Common myeloid progenitor, CD34-positive (primary cell): ENCODE results near the gene CRTC3.

Experiments used
- CTCF ChIA-PET: fragments of 350-600 bp; sonication (Branson Sonifier 250); formaldehyde crosslinking; loops from one replicate; lab custom pipeline; 2021; ENCODE audit warnings: antibody characterized with exemption; lab: Charles Lee
- POLR2A ChIA-PET: fragments of 350-600 bp; sonication (Branson Sonifier 250); formaldehyde crosslinking; loops from one replicate; lab custom pipeline; 2021; ENCODE audit warnings: antibody characterized with exemption; lab: Charles Lee
- DNase-seq, 3 donors: peaks; one replicate each; pipeline versions ENCODE4 v3.0.0 to v3.0.0-alpha.2; 2013
- H3K27ac ChIP-seq, 2 experiments: 1 replicate in 1 of 2; 2 replicates in 1 of 2; pipeline ENCODE4 v1.7.0; 2013; ENCODE audit warnings: inconsistent platforms in 2 of 2, low read length in 2 of 2, mild to moderate bottlenecking in 2 of 2, low read depth in 1 of 2, moderate library complexity in 1 of 2; ENCODE audit not compliant: severe bottlenecking in 2 of 2, insufficient read depth in 1 of 2, poor library complexity in 1 of 2
- H3K27me3 ChIP-seq, 5 experiments: replicated peaks in 2 of 5; 1 replicate in 3 of 5; 2 replicates in 2 of 5; pipeline versions ENCODE4 v1.6.1 to v1.7.0; 2013; ENCODE audit warnings: low read length in 4 of 5, mild to moderate bottlenecking in 2 of 5, moderate library complexity in 2 of 5, inconsistent platforms in 1 of 5; ENCODE audit not compliant: insufficient read depth in 5 of 5, control insufficient read depth in 4 of 5
- H3K36me3 ChIP-seq, 4 experiments: 1 replicate in 2 of 4; 2 replicates in 2 of 4; pipeline versions ENCODE4 v1.6.1 to v1.7.0; 2013; ENCODE audit warnings: low read length in 3 of 4, control low read depth in 1 of 4, mild to moderate bottlenecking in 1 of 4; ENCODE audit not compliant: control insufficient read depth in 4 of 4, insufficient read depth in 4 of 4
- H3K4me1 ChIP-seq, 4 experiments: 1 replicate in 3 of 4; 2 replicates in 1 of 4; pipeline versions ENCODE4 v1.6.1 to v1.7.1; 2013; ENCODE audit warnings: low read length in 3 of 4, mild to moderate bottlenecking in 3 of 4, control low read depth in 1 of 4, inconsistent platforms in 1 of 4, moderate library complexity in 1 of 4; ENCODE audit not compliant: control insufficient read depth in 4 of 4, insufficient read depth in 4 of 4; ENCODE audit errors: control extremely low read depth in 1 of 4
- H3K4me3 ChIP-seq, 7 experiments: 1 replicate in 4 of 7; 2 replicates in 3 of 7; pipeline versions ENCODE4 v1.5.1 to v1.7.0; 2013; ENCODE audit warnings: mild to moderate bottlenecking in 7 of 7, low read length in 6 of 7, moderate library complexity in 6 of 7, inconsistent platforms in 2 of 7, low read depth in 2 of 7, control low read depth in 1 of 7; ENCODE audit not compliant: insufficient read depth in 4 of 7, control insufficient read depth in 1 of 7; ENCODE audit errors: extremely low read depth in 1 of 7
- H3K9me3 ChIP-seq, 5 experiments: 1 replicate in 4 of 5; 2 replicates in 1 of 5; pipeline versions ENCODE4 v1.6.1 to v1.7.1; 2013; ENCODE audit warnings: low read length in 4 of 5, mild to moderate bottlenecking in 2 of 5, inconsistent platforms in 1 of 5, low read depth in 1 of 5, moderate library complexity in 1 of 5; ENCODE audit not compliant: control insufficient read depth in 4 of 5, insufficient read depth in 2 of 5; ENCODE audit errors: control extremely low read depth in 1 of 5
- WGBS: methylation state at CpG from one replicate; pipeline ENCODE4 v1.1.5; 2013; ENCODE audit not compliant: insufficient coverage; 5-methylcytosine and 5-hydroxymethylcytosine counted together

The CRTC3 gene

GRCh38 chr15:90576711-90577389 lies 47.1 kb downstream of the CRTC3 start:
- Histone ChIP-seq H3K27ac (peak overlapping the region in 1 of 2 experiments; percentile 53), H3K4me1 (peaks cover 5 to 28% (median 10%) of the 10 kb centered on the region in 4 experiments), H3K4me3 (no peak overlapping the region), H3K36me3 (peaks cover 0 to 3% (median 0%) of the 10 kb centered on the region in 4 experiments), H3K27me3 (no peaks in the 10 kb centered on the region), H3K9me3 (no peaks in the 10 kb centered on the region)
- DNase-seq: no peak
- 97% methylated on average over 5 of the region's 7 CpGs for WGBS
- ChIA-PET CTCF (interaction anchor here (1.2 to 1.6 kb wide), 3 partner anchors 9 to 15 kb away, joined by 3 to 7 read pairs (median 6); no protein-coding TSS in a partner anchor), POLR2A (no interaction called here)

GRCh38 chr15:90579213-90579612 lies 49.5 kb downstream of the CRTC3 start:
- ChIA-PET CTCF (interaction anchor here (0.7 kb wide), 1 partner anchor 13 kb away, joined by 3 read pairs; no protein-coding TSS in a partner anchor), POLR2A (no interaction called here)

GRCh38 chr15:90580099-90580498 lies 50.4 kb downstream of the CRTC3 start:
- Histone ChIP-seq H3K9me3 (no peaks in the 10 kb centered on the region), H3K4me1 (peaks cover 10 to 47% (median 23%) of the 10 kb centered on the region in 4 experiments), H3K36me3 (peaks cover 0 to 3% (median 0%) of the 10 kb centered on the region in 4 experiments), H3K27me3 (no peaks in the 10 kb centered on the region), H3K27ac (no peak overlapping the region), H3K4me3 (no peak overlapping the region)
- 54% methylated on average over 2 of the region's 5 CpGs for WGBS
- ChIA-PET POLR2A (no interaction called here), CTCF (interaction anchor here (0.6 to 2.6 kb wide), 3 partner anchors 11 to 114 kb away, joined by 3 to 11 read pairs (median 3); no protein-coding TSS in a partner anchor)
- no peak for DNase-seq

More at GRCh38 chr15:90579213-90579612, 49.5 kb downstream of the CRTC3 start:
- Histone ChIP-seq H3K27ac (no peak overlapping the region), H3K9me3 (no peaks in the 10 kb centered on the region), H3K4me3 (no peak overlapping the region), H3K27me3 (no peaks in the 10 kb centered on the region), H3K4me1 (peaks cover 10 to 47% (median 23%) of the 10 kb centered on the region in 4 experiments), H3K36me3 (peaks cover 0 to 3% (median 0%) of the 10 kb centered on the region in 4 experiments)
- WGBS: no CpG with 5 or more reads among the region's 3 CpGs
- no peak for DNase-seq

GRCh38 chr15:90580541-90580940 lies 50.8 kb downstream of the CRTC3 start:
- H3K9me3 ChIP-seq: no peaks in the 10 kb centered on the region
- H3K4me3 ChIP-seq: no peak overlapping the region
- no peak overlapping the region for H3K27ac ChIP-seq
- 92% methylated on average over 4 of the region's 7 CpGs for WGBS
- DNase-seq: no peak
- H3K27me3 ChIP-seq: no peaks in the 10 kb centered on the region
- POLR2A ChIA-PET: no interaction called here
- H3K4me1 ChIP-seq: peaks cover 10 to 47% (median 23%) of the 10 kb centered on the region in 4 experiments
- CTCF ChIA-PET: interaction anchor here (1.0 to 2.6 kb wide), 2 partner anchors 11 to 17 kb away, joined by 3 to 11 read pairs; no protein-coding TSS in a partner anchor
- peaks cover 0 to 3% (median 0%) of the 10 kb centered on the region in 4 experiments for H3K36me3 ChIP-seq

- no peak overlapping the region for H3K27ac ChIP-seq
- no peak overlapping the region for H3K4me3 ChIP-seq
- H3K9me3 ChIP-seq: no peaks in the 10 kb centered on the region
- no peak for DNase-seq
- 100% methylated on average over 2 of the region's 3 CpGs for WGBS
- H3K4me1 ChIP-seq: peaks cover 10 to 47% (median 23%) of the 10 kb centered on the region in 4 experiments
- no peaks in the 10 kb centered on the region for H3K27me3 ChIP-seq
- ChIA-PET POLR2A (no interaction called here), CTCF (interaction anchor here (0.6 to 2.6 kb wide), 3 partner anchors 10 to 355 kb away, joined by 3 to 11 read pairs (median 3); no protein-coding TSS in a partner anchor)
- peaks cover 0 to 3% (median 0%) of the 10 kb centered on the region in 4 experiments for H3K36me3 ChIP-seq
Measured at GRCh38 chr15:90580946-90581345, 51.2 kb downstream of the CRTC3 start.

GRCh38 chr15:90581771-90582352 lies 52.1 kb downstream of the CRTC3 start:
- Histone ChIP-seq H3K4me1 (peaks cover 10 to 47% (median 23%) of the 10 kb centered on the region in 4 experiments), H3K4me3 (no peak overlapping the region), H3K36me3 (no peaks in the 10 kb centered on the region), H3K27ac (no peak overlapping the region), H3K27me3 (no peaks in the 10 kb centered on the region), H3K9me3 (no peaks in the 10 kb centered on the region)
- ChIA-PET CTCF (interaction anchor here (1.5 to 2.6 kb wide), 2 partner anchors 9 to 10 kb away, joined by 5 to 11 read pairs; no protein-coding TSS in a partner anchor), POLR2A (no interaction called here)
- DNase-seq: peak in 2 of 3 donors; percentile 70 to 78
- 71% methylated on average over 2 of the region's 6 CpGs for WGBS
